ENCODE measurements around the gene PEX10. TPM values are rescaled to one million over a fixed set of nuclear protein-coding genes. Genes with fewer than 3 reads are reported as not detected.

Gene PEX10
- total RNA-seq, 1 experiment from 2014 or later: 24.3 TPM

GRCh38 chr1:2407166-2407990 is 5.0 kb downstream of the PEX10 start:
- H3K27me3 ChIP-seq (ENCODE audit: insufficient read depth, low read depth): no peaks in the 10 kb centered on the region
- H3F3A ChIP-seq (ENCODE audit: insufficient read depth, low read depth): peaks cover 20% of the 10 kb centered on the region; the same call in 1 of the 2 replicates
- H3K4me1 ChIP-seq (replicated peaks; ENCODE audit: insufficient read depth): no peaks in the 10 kb centered on the region; the same call in 1 of the 2 replicates
- BruUV-seq (replicated peaks): no TSS peak
- no peak overlapping the region for H3K4me3 ChIP-seq
- TF ChIP-seq, protein P1, sequence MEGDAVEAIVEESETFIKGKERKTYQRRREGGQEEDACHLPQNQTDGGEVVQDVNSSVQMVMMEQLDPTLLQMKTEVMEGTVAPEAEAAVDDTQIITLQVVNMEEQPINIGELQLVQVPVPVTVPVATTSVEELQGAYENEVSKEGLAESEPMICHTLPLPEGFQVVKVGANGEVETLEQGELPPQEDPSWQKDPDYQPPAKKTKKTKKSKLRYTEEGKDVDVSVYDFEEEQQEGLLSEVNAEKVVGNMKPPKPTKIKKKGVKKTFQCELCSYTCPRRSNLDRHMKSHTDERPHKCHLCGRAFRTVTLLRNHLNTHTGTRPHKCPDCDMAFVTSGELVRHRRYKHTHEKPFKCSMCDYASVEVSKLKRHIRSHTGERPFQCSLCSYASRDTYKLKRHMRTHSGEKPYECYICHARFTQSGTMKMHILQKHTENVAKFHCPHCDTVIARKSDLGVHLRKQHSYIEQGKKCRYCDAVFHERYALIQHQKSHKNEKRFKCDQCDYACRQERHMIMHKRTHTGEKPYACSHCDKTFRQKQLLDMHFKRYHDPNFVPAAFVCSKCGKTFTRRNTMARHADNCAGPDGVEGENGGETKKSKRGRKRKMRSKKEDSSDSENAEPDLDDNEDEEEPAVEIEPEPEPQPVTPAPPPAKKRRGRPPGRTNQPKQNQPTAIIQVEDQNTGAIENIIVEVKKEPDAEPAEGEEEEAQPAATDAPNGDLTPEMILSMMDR (conservative IDR thresholded peaks at IDR 0.05): no peak
- no peak for TF ChIP-seq EZH2 (IDR thresholded peaks at IDR 0.05; ENCODE audit: low read depth)
- POLR2A ChIA-PET (ENCODE audit: unreplicated experiment): no interaction called here
- intact Hi-C loops (cut with micrococcal nuclease; ENCODE audit: unreplicated experiment): no loop called here
- no peak overlapping the region for H2AFZ ChIP-seq
- no peaks in the 10 kb centered on the region for H3K9me2 ChIP-seq (ENCODE audit: insufficient read depth)
- H4K20me1 ChIP-seq (ENCODE audit: insufficient read depth): peaks cover 18% of the 10 kb centered on the region; the same call in 1 of the 2 replicates
- peak in 1 of 2 experiments; percentile 17 for DNase-seq
- H3K36me3 ChIP-seq (ENCODE audit: low read depth): no peaks in the 10 kb centered on the region
- no peaks in the 10 kb centered on the region for H3K9me3 ChIP-seq (ENCODE audit: insufficient read depth, low read depth)
- H3K4me2 ChIP-seq: no peak overlapping the region
- no peak overlapping the region for H3K27ac ChIP-seq
- CTCF ChIA-PET: no interaction called here
- H3K79me2 ChIP-seq (ENCODE audit: low read depth): peaks cover 16% of the 10 kb centered on the region

- Histone ChIP-seq H3K4me3 (no peak overlapping the region), H3K9me2 (ENCODE audit: insufficient read depth) (no peaks in the 10 kb centered on the region), H2AFZ (no peak overlapping the region), H3K9me3 (ENCODE audit: insufficient read depth, low read depth) (no peaks in the 10 kb centered on the region), H3K36me3 (ENCODE audit: low read depth) (no peaks in the 10 kb centered on the region), H3K27ac (no peak overlapping the region), H3K4me1 (replicated peaks; ENCODE audit: insufficient read depth) (no peaks in the 10 kb centered on the region; the same call in 1 of the 2 replicates), H3K27me3 (ENCODE audit: insufficient read depth, low read depth) (no peaks in the 10 kb centered on the region), H3K4me2 (no peak overlapping the region), H4K20me1 (ENCODE audit: insufficient read depth) (peaks cover 26% of the 10 kb centered on the region; the same call in 1 of the 2 replicates), H3F3A (ENCODE audit: insufficient read depth, low read depth) (peaks cover 20% of the 10 kb centered on the region; the same call in 1 of the 2 replicates), H3K79me2 (ENCODE audit: low read depth) (peaks cover 10% of the 10 kb centered on the region)
- intact Hi-C loops (cut with micrococcal nuclease; ENCODE audit: unreplicated experiment): no loop called here
- no peak for TF ChIP-seq EZH2 (IDR thresholded peaks at IDR 0.05; ENCODE audit: low read depth)
- TF ChIP-seq, protein P1 (conservative IDR thresholded peaks at IDR 0.05): no peak
- ChIA-PET CTCF (no interaction called here), POLR2A (ENCODE audit: unreplicated experiment) (no interaction called here)
- BruUV-seq (replicated peaks): no TSS peak
- DNase-seq: peak in 1 of 2 experiments; percentile 12
These were observed 5.8 kb downstream of the PEX10 start for GRCh38 chr1:2406451-2407041.

DNA sequence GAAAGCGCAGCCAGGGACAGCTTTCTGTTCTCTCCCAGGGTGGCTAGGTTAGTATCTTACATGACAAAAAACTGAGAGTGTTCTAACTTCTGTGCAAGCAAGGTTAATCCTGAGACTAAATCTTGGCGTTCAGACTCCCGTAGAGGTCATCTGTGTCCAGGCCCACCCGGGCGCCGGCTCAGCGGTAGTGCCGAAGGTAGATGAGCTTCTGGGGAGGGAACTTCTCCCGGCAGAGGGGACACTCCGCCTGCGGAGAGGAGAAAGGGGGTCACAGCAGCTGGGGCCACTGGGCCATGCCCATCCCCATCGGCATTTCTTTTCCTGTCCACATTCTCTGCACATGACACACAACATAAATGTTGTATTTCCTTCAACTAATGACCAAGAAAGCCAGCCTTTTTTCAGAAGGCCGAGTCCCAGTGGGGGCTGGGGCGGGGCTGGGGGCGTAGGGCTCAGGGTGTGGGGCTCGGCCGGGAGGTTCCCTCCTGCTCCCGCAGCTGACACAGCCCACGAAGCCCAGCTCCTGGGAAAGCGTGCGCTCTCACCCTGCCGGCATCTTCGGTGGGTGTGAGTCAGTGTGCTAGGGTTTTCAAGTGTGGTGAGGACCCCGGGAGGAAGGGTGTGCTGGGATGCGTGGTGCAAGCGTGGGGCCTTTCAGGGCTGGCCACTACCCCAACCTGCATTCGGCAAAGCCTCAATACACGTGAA is 6.6 kb downstream of the PEX10 start:
- Histone ChIP-seq H3K9me2 (ENCODE audit: insufficient read depth) (no peaks in the 10 kb centered on the region), H2AFZ (no peak overlapping the region), H3K27me3 (ENCODE audit: insufficient read depth, low read depth) (no peaks in the 10 kb centered on the region), H3K36me3 (ENCODE audit: low read depth) (no peaks in the 10 kb centered on the region), H3K79me2 (ENCODE audit: low read depth) (0 out of 2 replicates have a peak, but pooled peaks cover 4% of the 10 kb centered on the region), H3K4me2 (no peak overlapping the region), H3K4me3 (no peak overlapping the region), H3F3A (ENCODE audit: insufficient read depth, low read depth) (peaks cover 21% of the 10 kb centered on the region; the same call in 1 of the 2 replicates), H3K4me1 (replicated peaks; ENCODE audit: insufficient read depth) (no peaks in the 10 kb centered on the region), H3K27ac (no peak overlapping the region), H3K9me3 (ENCODE audit: insufficient read depth, low read depth) (no peaks in the 10 kb centered on the region), H4K20me1 (ENCODE audit: insufficient read depth) (peaks cover 28% of the 10 kb centered on the region; the same call in 1 of the 2 replicates)
- intact Hi-C loops (cut with micrococcal nuclease; ENCODE audit: unreplicated experiment): no loop called here
- no TSS peak for BruUV-seq (replicated peaks)
- ChIA-PET CTCF (no interaction called here), POLR2A (ENCODE audit: unreplicated experiment) (interaction anchor here (0.5 kb wide), 1 partner anchor 211 kb away, joined by 8 read pairs; no protein-coding TSS in a partner anchor)
- DNase-seq: peak in 1 of 2 experiments; percentile 30
- no peak for TF ChIP-seq EZH2 (IDR thresholded peaks at IDR 0.05; ENCODE audit: low read depth)
- TF ChIP-seq, protein P1 (conservative IDR thresholded peaks at IDR 0.05): no peak

Measured in PC-9 (cell line).